Measurements from ENCODE around the gene TCEANC2.
"Not testable (repeated sequence)": the region's sequence is repeated elsewhere in the genome, so short reads cannot be mapped to it uniquely, and the experiment has no call there.

TCEANC2 gene

GRCh38 chr1:54103414-54103813 lies 50.0 kb downstream of the TCEANC2 start:
- H3K4me1 Mint-ChIP-seq: no peaks in the 10 kb centered on the region
- no peak for ATAC-seq (replicated peaks; ENCODE audit: extremely low read depth, poor library complexity, severe bottlenecking)
- no peaks in the 10 kb centered on the region for H3K9me3 Mint-ChIP-seq
- H3K36me3 Mint-ChIP-seq (ENCODE audit: insufficient read depth): peaks cover 5% of the 10 kb centered on the region
- H3K4me3 Mint-ChIP-seq: no peak overlapping the region
- no peak for DNase-seq (ENCODE audit: low spot score in 2 of 2)
- no peaks in the 10 kb centered on the region for H3K27me3 Mint-ChIP-seq
- H3K27ac Mint-ChIP-seq (ENCODE audit: low read depth): no peak overlapping the region

- not testable (repeated sequence) for H3K27me3 Mint-ChIP-seq; H3K36me3 Mint-ChIP-seq (ENCODE audit: insufficient read depth); H3K9me3 Mint-ChIP-seq; ATAC-seq (replicated peaks; ENCODE audit: extremely low read depth, poor library complexity, severe bottlenecking); H3K4me3 Mint-ChIP-seq; H3K4me1 Mint-ChIP-seq; DNase-seq (ENCODE audit: low spot score in 2 of 2); H3K27ac Mint-ChIP-seq (ENCODE audit: low read depth)
Measured at GRCh38 chr1:54104613-54105012, 51.2 kb downstream of the TCEANC2 start.

- H3K4me3 Mint-ChIP-seq: no peak overlapping the region
- H3K9me3 Mint-ChIP-seq: no peaks in the 10 kb centered on the region
- H3K4me1 Mint-ChIP-seq: no peaks in the 10 kb centered on the region
- H3K36me3 Mint-ChIP-seq (ENCODE audit: insufficient read depth): peaks cover 3% of the 10 kb centered on the region
- DNase-seq (ENCODE audit: low spot score in 2 of 2) (no peak), ATAC-seq (replicated peaks; ENCODE audit: extremely low read depth, poor library complexity, severe bottlenecking) (no peak)
- peak overlapping the region; percentile 68 for H3K27ac Mint-ChIP-seq (ENCODE audit: low read depth)
- H3K27me3 Mint-ChIP-seq: no peaks in the 10 kb centered on the region
Measured at GRCh38 chr1:54105080-54105479, 51.7 kb downstream of the TCEANC2 start.

- Mint-ChIP-seq H3K27me3 (no peaks in the 10 kb centered on the region), H3K4me1 (no peaks in the 10 kb centered on the region), H3K36me3 (ENCODE audit: insufficient read depth) (no peaks in the 10 kb centered on the region), H3K9me3 (no peaks in the 10 kb centered on the region), H3K27ac (ENCODE audit: low read depth) (peak overlapping the region; percentile 68), H3K4me3 (no peak overlapping the region)
- DNase-seq (ENCODE audit: low spot score in 2 of 2) (no peak), ATAC-seq (replicated peaks; ENCODE audit: extremely low read depth, poor library complexity, severe bottlenecking) (no peak)
Measured at GRCh38 chr1:54105736-54106269, 52.4 kb downstream of the TCEANC2 start.

- ATAC-seq (replicated peaks; ENCODE audit: extremely low read depth, poor library complexity, severe bottlenecking) (no peak), DNase-seq (ENCODE audit: low spot score in 2 of 2) (no peak)
- no peaks in the 10 kb centered on the region for H3K36me3 Mint-ChIP-seq (ENCODE audit: insufficient read depth)
- no peaks in the 10 kb centered on the region for H3K27me3 Mint-ChIP-seq
- no peaks in the 10 kb centered on the region for H3K4me1 Mint-ChIP-seq
- no peak overlapping the region for H3K27ac Mint-ChIP-seq (ENCODE audit: low read depth)
- H3K9me3 Mint-ChIP-seq: no peaks in the 10 kb centered on the region
- no peak overlapping the region for H3K4me3 Mint-ChIP-seq
Measured at GRCh38 chr1:54107131-54107530, 53.7 kb downstream of the TCEANC2 start.

- H3K27me3 Mint-ChIP-seq: no peaks in the 10 kb centered on the region
- no peaks in the 10 kb centered on the region for H3K9me3 Mint-ChIP-seq
Measured at GRCh38 chr1:54108156-54108555, 54.7 kb downstream of the TCEANC2 start.

GRCh38 chr1:54109129-54110090 lies 56.0 kb downstream of the TCEANC2 start:
- H3K4me1 Mint-ChIP-seq: no peaks in the 10 kb centered on the region
- DNase-seq (ENCODE audit: low spot score in 2 of 2) (no peak), ATAC-seq (replicated peaks; ENCODE audit: extremely low read depth, poor library complexity, severe bottlenecking) (no peak)
- H3K9me3 Mint-ChIP-seq: no peaks in the 10 kb centered on the region
- H3K27me3 Mint-ChIP-seq: no peaks in the 10 kb centered on the region
- H3K27ac Mint-ChIP-seq (ENCODE audit: low read depth): no peak overlapping the region
- H3K4me3 Mint-ChIP-seq: no peak overlapping the region
- H3K36me3 Mint-ChIP-seq (ENCODE audit: insufficient read depth): no peaks in the 10 kb centered on the region

More at GRCh38 chr1:54108156-54108555, 54.7 kb downstream of the TCEANC2 start:
- no peaks in the 10 kb centered on the region for H3K36me3 Mint-ChIP-seq (ENCODE audit: insufficient read depth)
- no peak for ATAC-seq (replicated peaks; ENCODE audit: extremely low read depth, poor library complexity, severe bottlenecking)
- H3K27ac Mint-ChIP-seq (ENCODE audit: low read depth): no peak overlapping the region
- no peak for DNase-seq (ENCODE audit: low spot score in 2 of 2)
- H3K4me3 Mint-ChIP-seq: no peak overlapping the region
- H3K4me1 Mint-ChIP-seq: no peaks in the 10 kb centered on the region

GRCh38 chr1:54110996-54111395 lies 57.6 kb downstream of the TCEANC2 start:
- Mint-ChIP-seq H3K27me3 (no peaks in the 10 kb centered on the region), H3K27ac (ENCODE audit: low read depth) (no peak overlapping the region), H3K9me3 (no peaks in the 10 kb centered on the region), H3K4me3 (no peak overlapping the region), H3K36me3 (ENCODE audit: insufficient read depth) (no peaks in the 10 kb centered on the region), H3K4me1 (no peaks in the 10 kb centered on the region)
- ATAC-seq (replicated peaks; ENCODE audit: extremely low read depth, poor library complexity, severe bottlenecking) (no peak), DNase-seq (ENCODE audit: low spot score in 2 of 2) (no peak)

- H3K9me3 Mint-ChIP-seq: no peaks in the 10 kb centered on the region
- no peaks in the 10 kb centered on the region for H3K27me3 Mint-ChIP-seq
- no peaks in the 10 kb centered on the region for H3K36me3 Mint-ChIP-seq (ENCODE audit: insufficient read depth)
- ATAC-seq (replicated peaks; ENCODE audit: extremely low read depth, poor library complexity, severe bottlenecking) (no peak), DNase-seq (ENCODE audit: low spot score in 2 of 2) (no peak)
- H3K27ac Mint-ChIP-seq (ENCODE audit: low read depth): no peak overlapping the region
- H3K4me1 Mint-ChIP-seq: no peaks in the 10 kb centered on the region
- H3K4me3 Mint-ChIP-seq: no peak overlapping the region
Measured at GRCh38 chr1:54111624-54112023, 58.2 kb downstream of the TCEANC2 start.

GRCh38 chr1:54112027-54112426 lies 58.6 kb downstream of the TCEANC2 start:
- no peaks in the 10 kb centered on the region for H3K4me1 Mint-ChIP-seq
- H3K9me3 Mint-ChIP-seq: no peaks in the 10 kb centered on the region
- H3K4me3 Mint-ChIP-seq: no peak overlapping the region
- DNase-seq (ENCODE audit: low spot score in 2 of 2): no peak
- H3K36me3 Mint-ChIP-seq (ENCODE audit: insufficient read depth): no peaks in the 10 kb centered on the region
- no peak overlapping the region for H3K27ac Mint-ChIP-seq (ENCODE audit: low read depth)
- no peak for ATAC-seq (replicated peaks; ENCODE audit: extremely low read depth, poor library complexity, severe bottlenecking)
- H3K27me3 Mint-ChIP-seq: no peaks in the 10 kb centered on the region

GRCh38 chr1:54112705-54113368 lies 59.4 kb downstream of the TCEANC2 start:
- Mint-ChIP-seq H3K27me3 (no peaks in the 10 kb centered on the region), H3K36me3 (ENCODE audit: insufficient read depth) (no peaks in the 10 kb centered on the region), H3K4me3 (no peak overlapping the region)

GRCh38 chr1:54114001-54114400 lies 60.6 kb downstream of the TCEANC2 start:
- no peaks in the 10 kb centered on the region for H3K9me3 Mint-ChIP-seq
- no peak overlapping the region for H3K27ac Mint-ChIP-seq (ENCODE audit: low read depth)

More at GRCh38 chr1:54112705-54113368, 59.4 kb downstream of the TCEANC2 start:
- Mint-ChIP-seq H3K4me1 (no peaks in the 10 kb centered on the region), H3K9me3 (no peaks in the 10 kb centered on the region), H3K27ac (ENCODE audit: low read depth) (no peak overlapping the region)
- DNase-seq (ENCODE audit: low spot score in 2 of 2) (no peak), ATAC-seq (replicated peaks; ENCODE audit: extremely low read depth, poor library complexity, severe bottlenecking) (no peak)

GRCh38 chr1:54114955-54115354 lies 61.5 kb downstream of the TCEANC2 start:
- DNase-seq (ENCODE audit: low spot score in 2 of 2) (no peak), ATAC-seq (replicated peaks; ENCODE audit: extremely low read depth, poor library complexity, severe bottlenecking) (no peak)
- H3K27me3 Mint-ChIP-seq: no peaks in the 10 kb centered on the region
- no peak overlapping the region for H3K4me3 Mint-ChIP-seq
- no peaks in the 10 kb centered on the region for H3K9me3 Mint-ChIP-seq
- no peak overlapping the region for H3K27ac Mint-ChIP-seq (ENCODE audit: low read depth)
- H3K36me3 Mint-ChIP-seq (ENCODE audit: insufficient read depth): no peaks in the 10 kb centered on the region
- no peaks in the 10 kb centered on the region for H3K4me1 Mint-ChIP-seq

More at GRCh38 chr1:54114001-54114400, 60.6 kb downstream of the TCEANC2 start:
- no peaks in the 10 kb centered on the region for H3K4me1 Mint-ChIP-seq
- no peak for ATAC-seq (replicated peaks; ENCODE audit: extremely low read depth, poor library complexity, severe bottlenecking)
- no peaks in the 10 kb centered on the region for H3K27me3 Mint-ChIP-seq
- no peaks in the 10 kb centered on the region for H3K36me3 Mint-ChIP-seq (ENCODE audit: insufficient read depth)
- H3K4me3 Mint-ChIP-seq: no peak overlapping the region
- no peak for DNase-seq (ENCODE audit: low spot score in 2 of 2)
